Loucy (cell line): Measurements from ENCODE around the gene NGRN.

Experiments
- H2AFZ ChIP-seq: fragments of 200-600 bp; sonication (generic); 2 replicates; pipeline ENCODE4 v1.6.0; 2016; ENCODE audit warnings: antibody characterized with exemption, mild to moderate bottlenecking, low read length, moderate library complexity
- H3F3A ChIP-seq: fragments of 200-600 bp; 2 replicates; pipeline ENCODE4 v1.6.0; 2016; ENCODE audit warnings: antibody characterized with exemption, low read depth, mild to moderate bottlenecking
- H3K27me3 ChIP-seq: fragments of 200-600 bp; sonication (generic); 2 replicates; pipeline ENCODE4 v1.6.1; 2014; ENCODE audit warnings: low read length, mild to moderate bottlenecking; ENCODE audit not compliant: insufficient read depth, poor library complexity, severe bottlenecking
- H3K36me3 ChIP-seq: fragments of 200-600 bp; sonication (generic); 2 replicates; pipeline ENCODE4 v1.6.1; 2016; ENCODE audit warnings: low read length; ENCODE audit not compliant: insufficient read depth
- H3K4me1 ChIP-seq: fragments of 200-600 bp; sonication (generic); 2 replicates; pipeline ENCODE4 v1.5.1; 2014; ENCODE audit warnings: low read length, mild to moderate bottlenecking; ENCODE audit not compliant: insufficient read depth, poor library complexity, severe bottlenecking
- H3K4me2 ChIP-seq: fragments of 200-600 bp; sonication (generic); 2 replicates; pipeline ENCODE4 v1.6.0; 2014; ENCODE audit warnings: antibody characterized with exemption, low read length, low read depth, mild to moderate bottlenecking; ENCODE audit not compliant: poor library complexity, severe bottlenecking
- H3K4me3 ChIP-seq: fragments of 200-600 bp; sonication (generic); 2 replicates; pipeline ENCODE4 v1.5.1; 2014; ENCODE audit warnings: low read length, mild to moderate bottlenecking, mixed read lengths; ENCODE audit not compliant: poor library complexity, severe bottlenecking
- H3K79me2 ChIP-seq: fragments of 200-600 bp; sonication (generic); 2 replicates; pipeline ENCODE4 v1.6.1; 2014; ENCODE audit warnings: low read length; ENCODE audit not compliant: insufficient read depth
- H3K9ac ChIP-seq: fragments of 200-600 bp; sonication (generic); 2 replicates; pipeline ENCODE4 v1.6.0; 2014; ENCODE audit warnings: mild to moderate bottlenecking, low read depth, low read length, moderate library complexity; ENCODE audit not compliant: poor library complexity, severe bottlenecking
- H3K9me2 ChIP-seq: fragments of 200-600 bp; sonication (generic); replicated peaks from 2 replicates; pipeline ENCODE4 v1.6.1; 2016; ENCODE audit warnings: low read depth, low read length, mixed read lengths
- H3K9me3 ChIP-seq: fragments of 200-600 bp; sonication (generic); 2 replicates; pipeline ENCODE4 v1.6.1; 2014; ENCODE audit warnings: mild to moderate bottlenecking, antibody characterized with exemption, low read length, low read depth; ENCODE audit not compliant: insufficient read depth
- H4K20me1 ChIP-seq: fragments of 200-600 bp; sonication (generic); 2 replicates; pipeline ENCODE4 v1.6.0; 2014; ENCODE audit warnings: antibody characterized with exemption, low read length, mild to moderate bottlenecking; ENCODE audit not compliant: insufficient read depth, poor library complexity, severe bottlenecking
- CTCF ChIP-seq: fragments of 200-600 bp; sonication (generic); conservative IDR thresholded peaks from 2 replicates; pipeline ENCODE4 v1.5.1; 2014; ENCODE audit warnings: mild to moderate bottlenecking, antibody characterized with exemption, low read length
- EZH2phosphoT487 ChIP-seq: fragments of 200-600 bp; IDR thresholded peaks from 2 replicates; pipeline ENCODE4 v1.6.1; 2018; ENCODE audit warnings: antibody characterized with exemption, mild to moderate bottlenecking, moderate library complexity, borderline replicate concordance

Gene NGRN

GRCh38 chr15:90318591-90318990, 53.1 kb downstream of the NGRN start:
- H2AFZ ChIP-seq: no peak overlapping the region
- no peaks in the 10 kb centered on the region for H3K79me2 ChIP-seq
- H3F3A ChIP-seq: no peaks in the 10 kb centered on the region
- no peaks in the 10 kb centered on the region for H3K27me3 ChIP-seq
- TF ChIP-seq CTCF (no peak), EZH2phosphoT487 (no peak)
- H3K4me1 ChIP-seq: no peaks in the 10 kb centered on the region
- no peaks in the 10 kb centered on the region for H4K20me1 ChIP-seq
- H3K9me3 ChIP-seq: no peaks in the 10 kb centered on the region
- H3K4me2 ChIP-seq: no peak overlapping the region
- no peak overlapping the region for H3K9ac ChIP-seq
- H3K36me3 ChIP-seq: no peaks in the 10 kb centered on the region
- H3K4me3 ChIP-seq: no peak overlapping the region
- no peaks in the 10 kb centered on the region for H3K9me2 ChIP-seq

- TF ChIP-seq EZH2phosphoT487 (no peak), CTCF (peak; percentile 98)
- Histone ChIP-seq H3K4me1 (no peaks in the 10 kb centered on the region), H3K9me2 (no peaks in the 10 kb centered on the region), H3K79me2 (no peaks in the 10 kb centered on the region), H3K4me3 (no peak overlapping the region), H3F3A (no peaks in the 10 kb centered on the region), H2AFZ (peak overlapping the region; percentile 94), H3K27me3 (no peaks in the 10 kb centered on the region), H3K9ac (peak overlapping the region; percentile 53), H3K9me3 (no peaks in the 10 kb centered on the region), H4K20me1 (no peaks in the 10 kb centered on the region), H3K36me3 (no peaks in the 10 kb centered on the region), H3K4me2 (peak overlapping the region; percentile 28)
Measured at GRCh38 chr15:90320062-90320884, 54.8 kb downstream of the NGRN start.

GRCh38 chr15:90320885-90321278, 55.4 kb downstream of the NGRN start:
- Histone ChIP-seq H3K79me2 (no peaks in the 10 kb centered on the region), H3K9ac (no peak overlapping the region), H3K9me2 (no peaks in the 10 kb centered on the region), H3K9me3 (no peaks in the 10 kb centered on the region), H3K4me2 (no peak overlapping the region), H4K20me1 (no peaks in the 10 kb centered on the region), H3K4me1 (no peaks in the 10 kb centered on the region), H3F3A (no peaks in the 10 kb centered on the region), H3K36me3 (no peaks in the 10 kb centered on the region), H3K27me3 (no peaks in the 10 kb centered on the region), H2AFZ (no peak overlapping the region), H3K4me3 (no peak overlapping the region)
- TF ChIP-seq CTCF: no peak
- no peak for TF ChIP-seq EZH2phosphoT487
